ENCODE results near the gene PCDH8.

DNA sequence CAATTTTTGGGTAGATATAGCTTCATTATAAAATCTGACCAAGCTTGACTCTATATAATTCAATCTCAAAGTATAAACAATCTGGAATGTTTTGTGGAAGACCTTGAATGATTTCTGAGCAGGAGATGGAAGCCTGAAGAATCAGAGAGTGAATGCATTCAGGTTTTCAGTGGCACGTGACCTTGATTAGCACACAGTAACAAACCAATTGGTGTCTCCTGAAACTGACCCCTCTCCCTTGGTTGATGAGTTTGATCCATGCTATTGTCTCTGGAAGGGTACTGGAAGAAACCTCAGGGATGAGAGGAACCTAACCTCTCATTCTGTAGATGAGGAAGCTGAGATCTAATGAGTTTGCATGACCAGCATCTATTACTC, 39.6 kb downstream of the PCDH8 start:
- TF ChIP-seq RFX5 (IDR thresholded peaks at IDR 0.05; ENCODE audit: low read depth, low read length) (no peak), POLR2A (IDR thresholded peaks at IDR 0.05; ENCODE audit: low read depth, low read length) (no peak), MXI1 (IDR thresholded peaks at IDR 0.05; ENCODE audit: borderline replicate concordance, low read depth, low read length) (no peak), SMC3 (IDR thresholded peaks at IDR 0.05; ENCODE audit: low read depth, low read length) (no peak), CHD1 (IDR thresholded peaks at IDR 0.05; ENCODE audit: low read depth, low read length) (no peak), RAD21 (IDR thresholded peaks at IDR 0.05; ENCODE audit: low read length) (no peak), CEBPB (IDR thresholded peaks at IDR 0.05; ENCODE audit: low read depth, low read length) (no peak), MAFK (IDR thresholded peaks at IDR 0.05; ENCODE audit: low read depth, low read length) (no peak), NFE2L2 (IDR thresholded peaks at IDR 0.05; ENCODE audit: low read depth, low read length) (no peak), BHLHE40 (IDR thresholded peaks at IDR 0.05; ENCODE audit: low read depth, low read length) (no peak)
- TF ChIP-seq, protein P1, sequence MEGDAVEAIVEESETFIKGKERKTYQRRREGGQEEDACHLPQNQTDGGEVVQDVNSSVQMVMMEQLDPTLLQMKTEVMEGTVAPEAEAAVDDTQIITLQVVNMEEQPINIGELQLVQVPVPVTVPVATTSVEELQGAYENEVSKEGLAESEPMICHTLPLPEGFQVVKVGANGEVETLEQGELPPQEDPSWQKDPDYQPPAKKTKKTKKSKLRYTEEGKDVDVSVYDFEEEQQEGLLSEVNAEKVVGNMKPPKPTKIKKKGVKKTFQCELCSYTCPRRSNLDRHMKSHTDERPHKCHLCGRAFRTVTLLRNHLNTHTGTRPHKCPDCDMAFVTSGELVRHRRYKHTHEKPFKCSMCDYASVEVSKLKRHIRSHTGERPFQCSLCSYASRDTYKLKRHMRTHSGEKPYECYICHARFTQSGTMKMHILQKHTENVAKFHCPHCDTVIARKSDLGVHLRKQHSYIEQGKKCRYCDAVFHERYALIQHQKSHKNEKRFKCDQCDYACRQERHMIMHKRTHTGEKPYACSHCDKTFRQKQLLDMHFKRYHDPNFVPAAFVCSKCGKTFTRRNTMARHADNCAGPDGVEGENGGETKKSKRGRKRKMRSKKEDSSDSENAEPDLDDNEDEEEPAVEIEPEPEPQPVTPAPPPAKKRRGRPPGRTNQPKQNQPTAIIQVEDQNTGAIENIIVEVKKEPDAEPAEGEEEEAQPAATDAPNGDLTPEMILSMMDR (conservative IDR thresholded peaks at IDR 0.05; ENCODE audit: low read depth, low read length) = no peak
- TF ChIP-seq, protein P2, sequence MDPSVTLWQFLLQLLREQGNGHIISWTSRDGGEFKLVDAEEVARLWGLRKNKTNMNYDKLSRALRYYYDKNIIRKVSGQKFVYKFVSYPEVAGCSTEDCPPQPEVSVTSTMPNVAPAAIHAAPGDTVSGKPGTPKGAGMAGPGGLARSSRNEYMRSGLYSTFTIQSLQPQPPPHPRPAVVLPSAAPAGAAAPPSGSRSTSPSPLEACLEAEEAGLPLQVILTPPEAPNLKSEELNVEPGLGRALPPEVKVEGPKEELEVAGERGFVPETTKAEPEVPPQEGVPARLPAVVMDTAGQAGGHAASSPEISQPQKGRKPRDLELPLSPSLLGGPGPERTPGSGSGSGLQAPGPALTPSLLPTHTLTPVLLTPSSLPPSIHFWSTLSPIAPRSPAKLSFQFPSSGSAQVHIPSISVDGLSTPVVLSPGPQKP (IDR thresholded peaks at IDR 0.05; ENCODE audit: borderline replicate concordance, low read depth, low read length) = no peak
- TF ChIP-seq, protein P3, sequence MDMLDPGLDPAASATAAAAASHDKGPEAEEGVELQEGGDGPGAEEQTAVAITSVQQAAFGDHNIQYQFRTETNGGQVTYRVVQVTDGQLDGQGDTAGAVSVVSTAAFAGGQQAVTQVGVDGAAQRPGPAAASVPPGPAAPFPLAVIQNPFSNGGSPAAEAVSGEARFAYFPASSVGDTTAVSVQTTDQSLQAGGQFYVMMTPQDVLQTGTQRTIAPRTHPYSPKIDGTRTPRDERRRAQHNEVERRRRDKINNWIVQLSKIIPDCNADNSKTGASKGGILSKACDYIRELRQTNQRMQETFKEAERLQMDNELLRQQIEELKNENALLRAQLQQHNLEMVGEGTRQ (IDR thresholded peaks at IDR 0.05; ENCODE audit: low read depth, low read length) = no peak
